ENCODE results near the gene MSRB3.
A peak's percentile ranks its signal among the peaks of the same experiment; 100 is the strongest.

The MSRB3 gene

GRCh38 chr12:65278576-65279368 lies at the start of gene MSRB3:
Gene MSRB3, plus strand, starts transcription at chr12:65278683. Its CDS starts 29,897 bp downstream, at chr12:65308580.
- Mint-ChIP-seq H3K4me1 (peaks cover 3% of the 10 kb centered on the region), H3K4me3 (peak within 1 kb of the TSS; percentile 68), H3K9me3 (no peaks in the 10 kb centered on the region), H3K27ac (no peak within 1 kb of the TSS), H3K36me3 (ENCODE audit: low read depth) (no peaks in the 10 kb centered on the region), H3K27me3 (peaks cover 69% of the 10 kb centered on the region)
- DNase-seq (peak; percentile 20), ATAC-seq (peak; percentile 66)

GRCh38 chr12:65229441-65229840 lies 49.0 kb upstream of the MSRB3 start:
- Mint-ChIP-seq H3K4me3 (no peak overlapping the region), H3K9me3 (peaks cover 17% of the 10 kb centered on the region), H3K4me1 (peaks cover 32% of the 10 kb centered on the region), H3K27me3 (no peaks in the 10 kb centered on the region), H3K36me3 (ENCODE audit: low read depth) (peaks cover 48% of the 10 kb centered on the region), H3K27ac (no peak overlapping the region)
- DNase-seq, result no peak
- no peak for ATAC-seq

- peaks cover 26% of the 10 kb centered on the region for H3K36me3 Mint-ChIP-seq (ENCODE audit: low read depth)
- no peak overlapping the region for H3K4me3 Mint-ChIP-seq
These were observed 45.9 kb upstream of the MSRB3 start for GRCh38 chr12:65232476-65233077.

GRCh38 chr12:65237153-65237552 lies 41.3 kb upstream of the MSRB3 start:
- DNase-seq, result no peak
- ATAC-seq, result no peak
- no peak overlapping the region for H3K4me3 Mint-ChIP-seq
- H3K9me3 Mint-ChIP-seq, result no peaks in the 10 kb centered on the region
- H3K36me3 Mint-ChIP-seq (ENCODE audit: low read depth), result peaks cover 12% of the 10 kb centered on the region
- H3K27ac Mint-ChIP-seq, result no peak overlapping the region
- no peaks in the 10 kb centered on the region for H3K27me3 Mint-ChIP-seq
- H3K4me1 Mint-ChIP-seq, result peaks cover 6% of the 10 kb centered on the region

More at GRCh38 chr12:65232476-65233077, 45.9 kb upstream of the MSRB3 start:
- DNase-seq, result no peak
- peaks cover 9% of the 10 kb centered on the region for H3K9me3 Mint-ChIP-seq
- no peak for ATAC-seq
- H3K4me1 Mint-ChIP-seq, result peaks cover 14% of the 10 kb centered on the region
- no peaks in the 10 kb centered on the region for H3K27me3 Mint-ChIP-seq
- peak overlapping the region; percentile 29 for H3K27ac Mint-ChIP-seq

- ATAC-seq (no peak), DNase-seq (no peak)
- no peak overlapping the region for H3K27ac Mint-ChIP-seq
- H3K36me3 Mint-ChIP-seq (ENCODE audit: low read depth), result peaks cover 25% of the 10 kb centered on the region
- no peaks in the 10 kb centered on the region for H3K4me1 Mint-ChIP-seq
- H3K27me3 Mint-ChIP-seq, result no peaks in the 10 kb centered on the region
- no peak overlapping the region for H3K4me3 Mint-ChIP-seq
- H3K9me3 Mint-ChIP-seq, result no peaks in the 10 kb centered on the region
These were observed 39.9 kb upstream of the MSRB3 start for GRCh38 chr12:65238609-65239008.

- Mint-ChIP-seq H3K9me3 (peaks cover 6% of the 10 kb centered on the region), H3K27me3 (no peaks in the 10 kb centered on the region), H3K36me3 (ENCODE audit: low read depth) (peaks cover 18% of the 10 kb centered on the region), H3K27ac (peak overlapping the region; percentile 84), H3K4me3 (no peak overlapping the region), H3K4me1 (peaks cover 17% of the 10 kb centered on the region)
- ATAC-seq (peak; percentile 83), DNase-seq (no peak)
These were observed 29.5 kb upstream of the MSRB3 start for GRCh38 chr12:65248656-65249633.

- peaks cover 17% of the 10 kb centered on the region for H3K4me1 Mint-ChIP-seq
- no peak overlapping the region for H3K4me3 Mint-ChIP-seq
- peaks cover 6% of the 10 kb centered on the region for H3K9me3 Mint-ChIP-seq
- no peaks in the 10 kb centered on the region for H3K27me3 Mint-ChIP-seq
- ATAC-seq (no peak), DNase-seq (no peak)
- peaks cover 12% of the 10 kb centered on the region for H3K36me3 Mint-ChIP-seq (ENCODE audit: low read depth)
- H3K27ac Mint-ChIP-seq, result no peak overlapping the region
These were observed 26.0 kb upstream of the MSRB3 start for GRCh38 chr12:65252515-65252914.

- no peak for ATAC-seq
- H3K36me3 Mint-ChIP-seq (ENCODE audit: low read depth), result no peaks in the 10 kb centered on the region
These were observed 20.5 kb upstream of the MSRB3 start for GRCh38 chr12:65257986-65258385.

GRCh38 chr12:65259501-65259900 lies 19.0 kb upstream of the MSRB3 start:
- H3K27me3 Mint-ChIP-seq, result peaks cover 4% of the 10 kb centered on the region
- H3K4me1 Mint-ChIP-seq, result no peaks in the 10 kb centered on the region
- ATAC-seq, result no peak
- no peaks in the 10 kb centered on the region for H3K9me3 Mint-ChIP-seq
- H3K4me3 Mint-ChIP-seq, result no peak overlapping the region
- no peaks in the 10 kb centered on the region for H3K36me3 Mint-ChIP-seq (ENCODE audit: low read depth)
- no peak overlapping the region for H3K27ac Mint-ChIP-seq
- DNase-seq, result no peak

More at GRCh38 chr12:65257986-65258385, 20.5 kb upstream of the MSRB3 start:
- no peak overlapping the region for H3K27ac Mint-ChIP-seq
- no peak for DNase-seq
- H3K4me3 Mint-ChIP-seq, result no peak overlapping the region
- no peaks in the 10 kb centered on the region for H3K9me3 Mint-ChIP-seq
- no peaks in the 10 kb centered on the region for H3K4me1 Mint-ChIP-seq
- H3K27me3 Mint-ChIP-seq, result peaks cover 4% of the 10 kb centered on the region

GRCh38 chr12:65263777-65264176 lies 14.7 kb upstream of the MSRB3 start:
- H3K36me3 Mint-ChIP-seq (ENCODE audit: low read depth), result no peaks in the 10 kb centered on the region
- no peaks in the 10 kb centered on the region for H3K9me3 Mint-ChIP-seq
- peaks cover 12% of the 10 kb centered on the region for H3K27me3 Mint-ChIP-seq
- ATAC-seq (no peak), DNase-seq (no peak)
- H3K27ac Mint-ChIP-seq, result no peak overlapping the region
- no peaks in the 10 kb centered on the region for H3K4me1 Mint-ChIP-seq
- no peak overlapping the region for H3K4me3 Mint-ChIP-seq

- DNase-seq, result no peak
- ATAC-seq, result no peak
- no peaks in the 10 kb centered on the region for H3K4me1 Mint-ChIP-seq
These were observed 12.1 kb upstream of the MSRB3 start for GRCh38 chr12:65266408-65266807.

GRCh38 chr12:65269603-65270002 lies 8.9 kb upstream of the MSRB3 start:
- no peak overlapping the region for H3K4me3 Mint-ChIP-seq
- ATAC-seq (no peak), DNase-seq (no peak)
- peaks cover 18% of the 10 kb centered on the region for H3K27me3 Mint-ChIP-seq
- H3K4me1 Mint-ChIP-seq, result no peaks in the 10 kb centered on the region
- H3K27ac Mint-ChIP-seq, result no peak overlapping the region
- H3K36me3 Mint-ChIP-seq (ENCODE audit: low read depth), result no peaks in the 10 kb centered on the region
- no peaks in the 10 kb centered on the region for H3K9me3 Mint-ChIP-seq

More at GRCh38 chr12:65266408-65266807, 12.1 kb upstream of the MSRB3 start:
- no peak overlapping the region for H3K27ac Mint-ChIP-seq
- no peak overlapping the region for H3K4me3 Mint-ChIP-seq
- peaks cover 9% of the 10 kb centered on the region for H3K27me3 Mint-ChIP-seq
- no peaks in the 10 kb centered on the region for H3K9me3 Mint-ChIP-seq
- H3K36me3 Mint-ChIP-seq (ENCODE audit: low read depth), result no peaks in the 10 kb centered on the region

- H3K27me3 Mint-ChIP-seq, result peaks cover 50% of the 10 kb centered on the region
- no peak for ATAC-seq
- peaks cover 3% of the 10 kb centered on the region for H3K4me1 Mint-ChIP-seq
- H3K4me3 Mint-ChIP-seq, result no peak overlapping the region
- no peaks in the 10 kb centered on the region for H3K36me3 Mint-ChIP-seq (ENCODE audit: low read depth)
- H3K27ac Mint-ChIP-seq, result no peak overlapping the region
- no peaks in the 10 kb centered on the region for H3K9me3 Mint-ChIP-seq
- no peak for DNase-seq
These were observed 3.7 kb upstream of the MSRB3 start for GRCh38 chr12:65274602-65275272.

- Mint-ChIP-seq H3K36me3 (ENCODE audit: low read depth) (no peaks in the 10 kb centered on the region), H3K27ac (no peak overlapping the region), H3K4me1 (peaks cover 3% of the 10 kb centered on the region), H3K27me3 (peaks cover 57% of the 10 kb centered on the region), H3K9me3 (no peaks in the 10 kb centered on the region), H3K4me3 (no peak overlapping the region)
- ATAC-seq (no peak), DNase-seq (no peak)
These were observed 2.9 kb upstream of the MSRB3 start for GRCh38 chr12:65275627-65276026.
